Heart left ventricle (tissue), 16 donors: Measurements from ENCODE around the gene CPNE9. TPM values are rescaled to one million over a fixed set of nuclear protein-coding genes. Genes with fewer than 3 reads are reported as not detected.

Source experiments
- ATAC-seq, 4 donors: fragments of 200-7000 bp; cut with Tn5 transposase; one replicate each; pipeline ENCODE4 v1.9.1; 2020 to 2022; ENCODE audit warnings: moderate library complexity in 4 of 4, mild to moderate bottlenecking in 3 of 4, moderate number of reproducible peaks in 1 of 4
- DNase-seq, 5 donors: peaks; one replicate each; pipeline ENCODE4 v3.0.0-alpha.2; 2020
- H3K27ac ChIP-seq, 12 donors: fragments of 200-600 bp; sonication (generic) in 4 of 12; one replicate each; pipeline versions ENCODE4 v1.5.0 to v1.8.0; 2016 to 2022; ENCODE audit warnings: mild to moderate bottlenecking in 2 of 12
- H3K27me3 ChIP-seq, 9 donors: fragments of 200-600 bp; sonication (generic) in 2 of 9; one replicate each; pipeline versions ENCODE4 v1.5.1 to v1.8.0; 2016 to 2022; ENCODE audit warnings: mild to moderate bottlenecking in 3 of 9
- H3K36me3 ChIP-seq, 9 donors: fragments of 200-600 bp; sonication (generic) in 2 of 9; one replicate each; pipeline versions ENCODE4 v1.5.0 to v1.8.0; 2018 to 2022; ENCODE audit warnings: mild to moderate bottlenecking in 2 of 9
- H3K4me1 ChIP-seq, 12 donors: fragments of 200-600 bp; sonication (generic) in 4 of 12; one replicate each; pipeline versions ENCODE4 v1.5.0 to v1.8.0; 2016 to 2022; ENCODE audit warnings: mild to moderate bottlenecking in 3 of 12
- H3K4me3 ChIP-seq, 12 donors: fragments of 200-600 bp; sonication (generic) in 4 of 12; one replicate each; pipeline versions ENCODE4 v1.5.0 to v1.8.0; 2017 to 2022; ENCODE audit warnings: mild to moderate bottlenecking in 9 of 12, moderate library complexity in 4 of 12
- H3K9me3 ChIP-seq, 12 donors: fragments of 200-600 bp; sonication (generic) in 4 of 12; one replicate each; pipeline versions ENCODE4 v1.5.0 to v1.8.0; 2016 to 2022; ENCODE audit warnings: mild to moderate bottlenecking in 1 of 12
- CTCF ChIP-seq, 12 donors: fragments of 200-600 bp; sonication (generic) in 4 of 12; IDR thresholded peaks; one replicate each; pipeline versions ENCODE4 v1.5.0 to v1.8.0; 2018 to 2022; ENCODE audit warnings: antibody characterized with exemption in 12 of 12, mild to moderate bottlenecking in 5 of 12
- POLR2A ChIP-seq, 2 donors: fragments of 450-650 bp; IDR thresholded peaks; one replicate each; pipeline ENCODE4 v1.6.1; 2017; ENCODE audit warnings: antibody characterized with exemption in 2 of 2, mild to moderate bottlenecking in 2 of 2, moderate library complexity in 2 of 2
- WGBS, 4 donors: extraction: QIAGEN DNeasy Blood & Tissue Kit in 2 of 4; methylation state at CpG; one replicate each; pipeline versions ENCODE4 v1.1.5 to v1.1.7; 2013 to 2018; 5-methylcytosine and 5-hydroxymethylcytosine counted together
- intact Hi-C, 10 donors: fragments of 100-400 bp; cut with DNase I; formaldehyde crosslinking; loops; one replicate each; pipeline versions ENCODE4 v1.11.1 to v1.14.2; 2022
- polyA plus RNA-seq, 2 donors: library from polyadenylated mRNA; stranded (reverse); fragments of 200-250 nt; gene quantifications; one replicate each; pipeline ENCODE4 v1.2.3, GENCODE V29; 2013
- total RNA-seq, 9 donors: library from RNA; depleted of rRNA in 2 of 9; stranded (reverse); fragments of >200 nt in 2 of 9; fragmentation: NEBNext Ultra II Directional in 3 of 9; extraction: Animal tissue kit (Norgen Biotek cat#: 25700) in 3 of 9; gene quantifications; one replicate each; pipeline versions ENCODE4 v1.1.0 to v1.2.4, GENCODE V29; 2016 to 2023
- donor health status: ischemic (EF 13 %, LVEDD 7.1; RV severe dilation, severe dysfunction).
- donor health status: healthy with polysubstance abuse.
- donor health status: DM: no; HTN: yes; CAD: no.
- donor health status: DM: no; HTN: no; CAD: no.
- donor health status: ischemic (EF 25% LVEDD 6.9; RV normal size, moderate dysfunction).
- donor health status: ischemic (EF 25% LVEDD 5.7; RV mildly dilated, moderate dysfunction).
- donor health status: healthy.
- donor health status: DM: yes; HTN: yes; CAD: no.
- donor health status: ischemic (EF 35%, LVEDD 5.7; RV mildly dilated, moderate dysfunction).
- donor health status: nonischemic (EF 11% LVEDD 7.7; RV severe dilation, severe dysfunction).
- donor health status: DM: yes; HTN: yes; CAD: no.
- donor health status: PGD.
- donor health status: ischemic (EF 29% LVEDD 5.4; RV normal size, mild dysfunction).
- donor health status: nonischemic (EF 23%, LVEDD 6.1; RV moderate dilation, normal function).

Gene CPNE9
- total and polyA plus RNA-seq, 11 donors: 0.04 TPM; not detected in 10

- Histone ChIP-seq H3K9me3 (no peaks in the 10 kb centered on the region), H3K27ac (no peak overlapping the region), H3K36me3 (no peaks in the 10 kb centered on the region), H3K4me1 (peaks cover 0 to 21% (median 0%) of the 10 kb centered on the region in 12 donors), H3K27me3 (no peaks in the 10 kb centered on the region), H3K4me3 (no peak overlapping the region)
- 67 to 74% (median 68%) methylated on average over 4 of the region's 4 CpGs for WGBS, 4 donors
- intact Hi-C loops: loop anchor here in 1 of 10 donors (10.0 kb wide), 2 partner anchors 227 to 317 kb away; no protein-coding TSS in a partner anchor
- no peak for TF ChIP-seq POLR2A (IDR thresholded peaks at IDR 0.05)
- TF ChIP-seq CTCF (IDR thresholded peaks at IDR 0.05): no peak
- ATAC-seq: no peak
- DNase-seq: no peak
Measured at GRCh38 chr3:9718118-9718517, 14.5 kb downstream of the CPNE9 start.

GRCh38 chr3:9721015-9721699 is 17.5 kb downstream of the CPNE9 start:
- WGBS, 4 donors: 43 to 51% (median 48%) methylated on average over 7 of the region's 7 CpGs
- intact Hi-C loops: loop anchor here in 1 of 10 donors (10.0 kb wide), 1 partner anchor 216 kb away; no protein-coding TSS in a partner anchor

GRCh38 chr3:9721700-9722060 is 18.0 kb downstream of the CPNE9 start:
- no peak overlapping the region for H3K4me3 ChIP-seq
- ATAC-seq (no peak), DNase-seq (no peak)
- H3K27me3 ChIP-seq: no peaks in the 10 kb centered on the region
- WGBS, 4 donors: 85 to 90% (median 89%) methylated on average over 2 of the region's 2 CpGs
- no peak overlapping the region for H3K27ac ChIP-seq
- no peaks in the 10 kb centered on the region for H3K9me3 ChIP-seq
- intact Hi-C loops: loop anchor here in 1 of 10 donors (10.0 kb wide), 1 partner anchor 217 kb away; no protein-coding TSS in a partner anchor
- TF ChIP-seq POLR2A (IDR thresholded peaks at IDR 0.05) (no peak), CTCF (IDR thresholded peaks at IDR 0.05) (no peak)
- H3K36me3 ChIP-seq: no peaks in the 10 kb centered on the region
- peaks cover 0 to 4% (median 0%) of the 10 kb centered on the region in 12 donors for H3K4me1 ChIP-seq

More at GRCh38 chr3:9721015-9721699, 17.5 kb downstream of the CPNE9 start:
- H3K4me1 ChIP-seq: peaks cover 0 to 9% (median 0%) of the 10 kb centered on the region in 12 donors
- no peaks in the 10 kb centered on the region for H3K36me3 ChIP-seq
- no peak overlapping the region for H3K27ac ChIP-seq
- no peak overlapping the region for H3K4me3 ChIP-seq
- DNase-seq: no peak
- TF ChIP-seq CTCF (IDR thresholded peaks at IDR 0.05) (no peak), POLR2A (IDR thresholded peaks at IDR 0.05) (no peak)
- no peaks in the 10 kb centered on the region for H3K9me3 ChIP-seq
- no peak for ATAC-seq
- H3K27me3 ChIP-seq: no peaks in the 10 kb centered on the region

- no peak overlapping the region for H3K4me3 ChIP-seq
- H3K36me3 ChIP-seq: no peaks in the 10 kb centered on the region
- 80 to 93% (median 83%) methylated on average over 4 of the region's 4 CpGs for WGBS, 4 donors
- H3K27ac ChIP-seq: no peak overlapping the region
- H3K9me3 ChIP-seq: no peaks in the 10 kb centered on the region
- no peaks in the 10 kb centered on the region for H3K27me3 ChIP-seq
- DNase-seq (no peak), ATAC-seq (no peak)
- intact Hi-C loops: loop anchor here in 1 of 10 donors (10.0 kb wide), 1 partner anchor 221 kb away; no protein-coding TSS in a partner anchor
- H3K4me1 ChIP-seq: peaks cover 0 to 17% (median 2%) of the 10 kb centered on the region in 12 donors
- TF ChIP-seq POLR2A (IDR thresholded peaks at IDR 0.05) (no peak), CTCF (IDR thresholded peaks at IDR 0.05) (no peak)
Measured at GRCh38 chr3:9725775-9726515, 22.3 kb downstream of the CPNE9 start.
